ENCODE measurements around the gene CPZ.

CPZ gene

GRCh38 chr4:8608714-8609391 is 16.3 kb downstream of the CPZ start:
- Histone ChIP-seq H3K27me3 (ENCODE audit: control insufficient read depth in 1 of 2, insufficient read depth in 2 of 2, low read length in 2 of 2) (peaks cover 0 to 18% of the 10 kb centered on the region in 2 donors), H3K4me3 (ENCODE audit: low read depth in 1 of 2, low read length in 2 of 2) (no peak overlapping the region), H3K36me3 (ENCODE audit: insufficient read depth, low read length) (no peaks in the 10 kb centered on the region), H3K9ac (ENCODE audit: low read length) (no peak overlapping the region), H3K4me1 (ENCODE audit: insufficient read depth, low read length) (no peaks in the 10 kb centered on the region), H3K9me3 (ENCODE audit: low read length) (no peaks in the 10 kb centered on the region), H3K27ac (ENCODE audit: low read depth, low read length) (no peak overlapping the region)

DNA sequence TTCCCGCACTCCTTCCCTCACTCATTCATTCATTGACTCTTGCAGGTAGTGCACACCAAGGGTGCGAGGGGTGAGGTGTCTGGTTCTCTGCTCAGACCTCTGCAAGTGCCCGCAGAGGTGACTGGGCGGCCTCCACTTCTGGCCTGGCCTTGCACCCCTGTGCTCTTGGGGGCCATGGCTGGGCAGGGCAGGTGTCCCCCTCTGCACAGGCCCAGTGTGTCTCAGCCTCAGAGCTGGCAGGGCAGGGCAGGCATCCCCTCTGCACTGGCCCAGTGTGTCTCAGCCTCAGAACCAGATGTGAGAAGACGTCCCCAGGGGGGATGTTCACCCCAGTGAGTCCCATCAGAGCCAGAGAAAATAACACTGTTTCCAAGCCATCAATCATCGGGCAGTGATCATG is 16.8 kb downstream of the CPZ start:
- Histone ChIP-seq H3K9ac (ENCODE audit: low read length) (no peak overlapping the region), H3K27me3 (ENCODE audit: control insufficient read depth in 1 of 2, insufficient read depth in 2 of 2, low read length in 2 of 2) (peaks cover 0 to 18% of the 10 kb centered on the region in 2 donors), H3K27ac (ENCODE audit: low read depth, low read length) (no peak overlapping the region), H3K4me3 (ENCODE audit: low read depth in 1 of 2, low read length in 2 of 2) (no peak overlapping the region), H3K9me3 (ENCODE audit: low read length) (no peaks in the 10 kb centered on the region), H3K4me1 (ENCODE audit: insufficient read depth, low read length) (no peaks in the 10 kb centered on the region), H3K36me3 (ENCODE audit: insufficient read depth, low read length) (no peaks in the 10 kb centered on the region)

DNA sequence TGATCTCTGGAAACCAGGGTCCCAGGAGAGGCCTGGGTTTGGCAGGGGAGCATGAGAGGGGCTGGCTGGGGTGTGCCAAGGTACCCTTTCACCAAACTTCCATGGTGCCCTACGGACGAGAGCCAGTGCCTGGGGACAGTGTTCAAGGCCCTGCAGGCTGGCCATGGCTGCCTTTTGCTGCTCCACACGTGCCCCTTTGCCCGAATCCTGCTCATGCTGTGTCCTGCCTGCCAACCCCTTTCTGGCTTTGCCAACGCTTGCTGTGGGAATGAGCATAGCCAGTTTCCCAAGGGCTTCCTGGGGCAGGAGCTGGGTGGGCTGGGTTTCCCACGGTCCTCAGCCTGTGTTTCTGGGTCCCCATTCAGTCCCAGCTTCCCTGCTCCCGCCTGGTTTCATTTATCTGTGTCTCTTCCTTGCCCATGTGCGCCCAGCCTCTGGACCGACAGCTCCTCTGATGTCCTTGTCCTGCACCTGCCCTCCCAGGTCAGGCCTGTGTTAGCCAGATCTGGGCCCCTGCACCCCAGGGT is 17.3 kb downstream of the CPZ start:
- H3K36me3 ChIP-seq (ENCODE audit: insufficient read depth, low read length): no peaks in the 10 kb centered on the region
- H3K9ac ChIP-seq (ENCODE audit: low read length): no peak overlapping the region
- no peak overlapping the region for H3K27ac ChIP-seq (ENCODE audit: low read depth, low read length)
- no peak overlapping the region for H3K4me3 ChIP-seq (ENCODE audit: low read depth in 1 of 2, low read length in 2 of 2)
- no peaks in the 10 kb centered on the region for H3K4me1 ChIP-seq (ENCODE audit: insufficient read depth, low read length)
- no peaks in the 10 kb centered on the region for H3K9me3 ChIP-seq (ENCODE audit: low read length)
- peaks cover 0 to 18% of the 10 kb centered on the region in 2 donors for H3K27me3 ChIP-seq (ENCODE audit: control insufficient read depth in 1 of 2, insufficient read depth in 2 of 2, low read length in 2 of 2)

GRCh38 chr4:8610858-8611616 is 18.5 kb downstream of the CPZ start:
- H3K4me1 ChIP-seq (ENCODE audit: insufficient read depth, low read length): no peaks in the 10 kb centered on the region
- H3K27me3 ChIP-seq (ENCODE audit: control insufficient read depth in 1 of 2, insufficient read depth in 2 of 2, low read length in 2 of 2): peaks cover 0 to 18% of the 10 kb centered on the region in 2 donors
- no peaks in the 10 kb centered on the region for H3K36me3 ChIP-seq (ENCODE audit: insufficient read depth, low read length)
- H3K27ac ChIP-seq (ENCODE audit: low read depth, low read length): no peak overlapping the region
- H3K9ac ChIP-seq (ENCODE audit: low read length): no peak overlapping the region
- H3K9me3 ChIP-seq (ENCODE audit: low read length): no peaks in the 10 kb centered on the region
- no peak overlapping the region for H3K4me3 ChIP-seq (ENCODE audit: low read depth in 1 of 2, low read length in 2 of 2)

GRCh38 chr4:8612646-8613045 is 20.1 kb downstream of the CPZ start:
- no peaks in the 10 kb centered on the region for H3K36me3 ChIP-seq (ENCODE audit: insufficient read depth, low read length)
- no peaks in the 10 kb centered on the region for H3K4me1 ChIP-seq (ENCODE audit: insufficient read depth, low read length)
- no peak overlapping the region for H3K9ac ChIP-seq (ENCODE audit: low read length)
- H3K27me3 ChIP-seq (ENCODE audit: control insufficient read depth in 1 of 2, insufficient read depth in 2 of 2, low read length in 2 of 2): peaks cover 0 to 4% of the 10 kb centered on the region in 2 donors
- H3K9me3 ChIP-seq (ENCODE audit: low read length): no peaks in the 10 kb centered on the region
- H3K27ac ChIP-seq (ENCODE audit: low read depth, low read length): no peak overlapping the region
- no peak overlapping the region for H3K4me3 ChIP-seq (ENCODE audit: low read depth in 1 of 2, low read length in 2 of 2)

- Histone ChIP-seq H3K9me3 (ENCODE audit: low read length) (no peaks in the 10 kb centered on the region), H3K4me1 (ENCODE audit: insufficient read depth, low read length) (no peaks in the 10 kb centered on the region), H3K27me3 (ENCODE audit: control insufficient read depth in 1 of 2, insufficient read depth in 2 of 2, low read length in 2 of 2) (no peaks in the 10 kb centered on the region), H3K9ac (ENCODE audit: low read length) (no peak overlapping the region), H3K27ac (ENCODE audit: low read depth, low read length) (no peak overlapping the region), H3K36me3 (ENCODE audit: insufficient read depth, low read length) (no peaks in the 10 kb centered on the region), H3K4me3 (ENCODE audit: low read depth in 1 of 2, low read length in 2 of 2) (no peak overlapping the region)
These were observed 21.1 kb downstream of the CPZ start for GRCh38 chr4:8613421-8614364.

- H3K4me3 ChIP-seq (ENCODE audit: low read depth in 1 of 2, low read length in 2 of 2): no peak overlapping the region
- H3K4me1 ChIP-seq (ENCODE audit: insufficient read depth, low read length): no peaks in the 10 kb centered on the region
- no peaks in the 10 kb centered on the region for H3K27me3 ChIP-seq (ENCODE audit: control insufficient read depth in 1 of 2, insufficient read depth in 2 of 2, low read length in 2 of 2)
- H3K9me3 ChIP-seq (ENCODE audit: low read length): no peaks in the 10 kb centered on the region
- no peak overlapping the region for H3K27ac ChIP-seq (ENCODE audit: low read depth, low read length)
- no peaks in the 10 kb centered on the region for H3K36me3 ChIP-seq (ENCODE audit: insufficient read depth, low read length)
- H3K9ac ChIP-seq (ENCODE audit: low read length): no peak overlapping the region
These were observed 22.0 kb downstream of the CPZ start for GRCh38 chr4:8614365-8615193.

- Histone ChIP-seq H3K27me3 (ENCODE audit: control insufficient read depth in 1 of 2, insufficient read depth in 2 of 2, low read length in 2 of 2) (no peaks in the 10 kb centered on the region), H3K9ac (ENCODE audit: low read length) (no peak overlapping the region), H3K4me3 (ENCODE audit: low read depth in 1 of 2, low read length in 2 of 2) (no peak overlapping the region), H3K9me3 (ENCODE audit: low read length) (no peaks in the 10 kb centered on the region), H3K27ac (ENCODE audit: low read depth, low read length) (no peak overlapping the region), H3K36me3 (ENCODE audit: insufficient read depth, low read length) (no peaks in the 10 kb centered on the region), H3K4me1 (ENCODE audit: insufficient read depth, low read length) (no peaks in the 10 kb centered on the region)
These were observed 22.8 kb downstream of the CPZ start for GRCh38 chr4:8615366-8615765.

- Histone ChIP-seq H3K9me3 (ENCODE audit: low read length) (no peaks in the 10 kb centered on the region), H3K9ac (ENCODE audit: low read length) (no peak overlapping the region), H3K36me3 (ENCODE audit: insufficient read depth, low read length) (no peaks in the 10 kb centered on the region), H3K4me3 (ENCODE audit: low read depth in 1 of 2, low read length in 2 of 2) (no peak overlapping the region), H3K4me1 (ENCODE audit: insufficient read depth, low read length) (no peaks in the 10 kb centered on the region), H3K27ac (ENCODE audit: low read depth, low read length) (no peak overlapping the region), H3K27me3 (ENCODE audit: control insufficient read depth in 1 of 2, insufficient read depth in 2 of 2, low read length in 2 of 2) (no peaks in the 10 kb centered on the region)
These were observed 23.6 kb downstream of the CPZ start for GRCh38 chr4:8615921-8616787.

DNA sequence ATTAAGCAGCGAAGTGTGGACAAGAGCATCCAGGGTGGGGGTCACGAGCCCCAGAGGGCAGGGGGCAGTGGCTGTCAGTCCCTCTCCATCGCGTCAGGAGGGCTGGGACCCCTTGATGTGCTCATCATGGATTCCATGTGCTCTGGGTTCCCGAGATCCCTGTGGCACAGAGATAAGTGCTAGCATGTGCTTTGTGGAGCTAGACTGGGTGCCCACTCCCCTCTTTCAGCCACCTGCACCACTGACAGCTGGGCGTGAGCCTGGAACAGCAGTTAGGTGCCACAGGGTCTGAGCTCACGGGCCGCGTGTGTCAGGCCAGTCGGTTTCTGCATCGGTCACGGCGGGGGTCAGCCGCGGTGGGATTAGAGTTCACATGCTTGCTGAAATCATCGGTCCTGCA is 24.3 kb downstream of the CPZ start:
- Histone ChIP-seq H3K27ac (ENCODE audit: low read depth, low read length) (no peak overlapping the region), H3K9ac (ENCODE audit: low read length) (no peak overlapping the region), H3K9me3 (ENCODE audit: low read length) (no peaks in the 10 kb centered on the region), H3K4me3 (ENCODE audit: low read depth in 1 of 2, low read length in 2 of 2) (no peak overlapping the region), H3K27me3 (ENCODE audit: control insufficient read depth in 1 of 2, insufficient read depth in 2 of 2, low read length in 2 of 2) (no peaks in the 10 kb centered on the region), H3K4me1 (ENCODE audit: insufficient read depth, low read length) (no peaks in the 10 kb centered on the region), H3K36me3 (ENCODE audit: insufficient read depth, low read length) (no peaks in the 10 kb centered on the region)
